DMS153 (cell line): Measurements from ENCODE around the gene RAX.
A peak's percentile ranks its signal among the peaks of the same experiment; 100 is the strongest.

Experiments
- DNase-seq: peaks from one replicate; lab custom pipeline; 2025; lab: John Stamatoyannopoulos, UW

RAX gene

DNA sequence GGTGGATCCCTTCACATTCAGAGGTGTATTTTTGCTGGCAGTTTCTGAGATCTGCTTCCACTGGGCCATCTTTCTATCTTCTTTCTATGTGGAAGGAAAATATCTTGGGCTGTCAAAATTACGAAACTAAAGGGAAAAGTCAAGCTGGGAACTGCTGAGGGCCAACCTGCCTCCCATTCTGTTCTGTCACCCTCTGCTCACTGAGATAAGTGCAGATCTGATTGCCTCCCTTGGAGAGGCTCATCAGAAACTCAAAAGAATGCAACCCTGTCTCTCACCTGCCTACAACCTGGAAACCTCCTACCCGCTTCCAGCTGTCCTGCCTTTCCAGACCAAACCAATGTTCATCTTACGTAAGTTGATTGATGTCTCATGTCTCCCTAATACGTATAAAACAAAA is 26.5 kb downstream of the RAX start:
- DNase-seq: no peak

DNA sequence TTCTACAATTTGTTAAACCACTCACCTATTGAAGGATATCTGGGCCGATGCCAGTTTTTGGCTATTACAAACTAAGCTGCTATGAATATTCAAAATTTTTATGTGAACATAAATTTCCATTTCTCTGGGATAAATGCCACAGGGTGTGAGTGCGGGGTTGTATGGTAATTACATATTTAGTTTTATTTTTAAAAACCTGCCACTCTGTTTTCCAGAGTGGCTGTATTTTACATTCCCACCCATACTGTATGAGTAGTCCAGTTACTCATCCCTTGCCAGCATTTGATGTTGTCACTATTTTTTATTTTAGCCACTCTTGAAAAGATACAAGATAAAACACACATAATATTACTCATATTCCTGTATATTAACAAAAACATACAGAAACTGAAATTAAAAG is 30.3 kb downstream of the RAX start:
- DNase-seq: no peak

- DNase-seq: no peak
These were observed 33.6 kb downstream of the RAX start for GRCh38 chr18:59239642-59240041.

DNA sequence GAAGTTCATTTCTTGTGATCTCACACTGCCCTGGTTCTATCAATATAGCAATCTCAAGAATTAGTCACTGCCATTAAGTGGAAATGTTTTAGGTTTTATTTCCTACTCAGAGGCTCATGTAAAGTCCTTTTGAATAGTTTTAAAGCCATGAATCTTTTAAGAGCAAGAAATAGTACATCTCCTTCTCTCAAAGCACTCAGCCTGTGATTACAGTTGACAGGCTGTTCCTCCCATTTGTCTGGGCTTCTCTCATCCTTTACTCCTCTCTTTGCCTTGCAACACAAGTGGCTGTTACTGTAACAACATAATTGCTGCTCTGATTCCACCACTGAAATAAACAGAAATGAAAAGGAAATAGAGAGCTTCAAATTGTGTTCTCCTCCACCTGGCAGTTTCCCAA is 34.9 kb downstream of the RAX start:
- DNase-seq: peak; percentile 70

DNA sequence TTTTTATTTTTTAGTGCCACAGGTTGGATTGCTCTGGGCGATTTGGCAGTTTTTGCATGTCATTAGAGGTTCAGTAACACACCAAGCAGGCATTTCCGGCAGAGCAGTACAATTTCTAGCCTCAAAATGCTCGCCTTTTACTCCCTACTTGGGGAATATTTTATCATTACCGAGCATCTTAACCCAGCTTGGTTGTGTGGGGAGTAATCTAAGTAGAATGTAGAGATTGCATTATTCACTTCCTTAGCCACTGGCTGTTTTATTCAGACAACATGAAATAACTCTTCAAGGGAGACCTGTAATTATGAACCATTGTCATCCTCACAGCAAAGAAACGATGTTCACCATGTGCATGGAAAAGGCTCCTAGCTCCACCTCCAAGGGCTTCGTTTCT is 40.2 kb downstream of the RAX start:
- DNase-seq: no peak

DNA sequence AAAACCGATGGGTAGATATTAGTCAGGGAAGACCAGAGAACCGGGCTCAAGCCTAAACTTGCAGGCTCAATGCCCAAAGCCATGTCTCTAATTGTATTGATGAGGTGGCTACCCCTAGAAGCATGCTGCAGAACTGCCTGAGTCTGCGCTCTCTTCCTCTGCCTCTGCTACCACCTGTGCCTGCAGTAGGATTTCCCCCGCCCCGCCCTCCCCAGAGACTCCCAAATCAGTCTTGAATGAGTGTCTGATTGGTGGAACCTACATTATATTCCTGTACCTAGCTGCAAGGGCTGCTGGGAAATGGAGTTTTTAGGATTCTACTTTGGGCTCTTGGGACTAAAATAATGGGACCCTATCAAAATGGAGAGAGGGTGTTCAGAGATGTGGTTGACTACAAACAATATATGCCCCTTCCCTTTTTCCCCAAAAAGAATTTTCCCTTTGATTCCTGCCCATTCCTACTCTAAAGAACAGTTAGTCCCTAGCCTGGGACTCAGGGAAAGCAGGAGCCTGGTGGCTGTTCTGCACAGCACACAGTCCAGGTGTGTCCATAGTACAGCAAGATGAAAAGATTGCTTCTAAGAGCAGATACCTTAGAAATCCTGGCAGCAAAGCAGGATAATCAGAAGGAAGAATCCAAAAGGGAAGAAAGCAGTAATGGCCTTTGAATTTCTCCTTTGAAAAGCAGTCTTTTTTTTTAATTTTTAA is 40.8 kb downstream of the RAX start:
- peak; percentile 84 for DNase-seq

DNA sequence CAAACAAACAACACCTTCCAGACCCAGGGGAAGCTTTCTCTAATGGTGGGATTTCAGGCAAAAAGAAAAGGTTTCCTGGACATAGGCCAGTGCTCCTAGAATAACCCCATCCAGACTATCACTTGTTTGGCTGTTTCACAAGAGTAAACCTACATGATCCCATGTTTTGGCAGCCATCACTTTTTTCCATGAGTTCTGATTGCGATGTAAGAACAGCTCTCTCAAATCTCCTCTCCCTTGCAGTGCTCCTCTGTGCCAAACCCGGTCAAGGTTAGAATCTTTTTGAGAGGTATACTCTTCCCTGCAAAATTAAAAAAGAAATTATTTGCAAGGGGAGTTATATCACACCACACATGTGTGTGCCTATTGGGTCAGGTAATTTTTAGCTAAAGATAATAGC is 41.4 kb downstream of the RAX start:
- no peak for DNase-seq

- DNase-seq: no peak
These were observed 42.1 kb downstream of the RAX start for GRCh38 chr18:59231114-59231513.

DNA sequence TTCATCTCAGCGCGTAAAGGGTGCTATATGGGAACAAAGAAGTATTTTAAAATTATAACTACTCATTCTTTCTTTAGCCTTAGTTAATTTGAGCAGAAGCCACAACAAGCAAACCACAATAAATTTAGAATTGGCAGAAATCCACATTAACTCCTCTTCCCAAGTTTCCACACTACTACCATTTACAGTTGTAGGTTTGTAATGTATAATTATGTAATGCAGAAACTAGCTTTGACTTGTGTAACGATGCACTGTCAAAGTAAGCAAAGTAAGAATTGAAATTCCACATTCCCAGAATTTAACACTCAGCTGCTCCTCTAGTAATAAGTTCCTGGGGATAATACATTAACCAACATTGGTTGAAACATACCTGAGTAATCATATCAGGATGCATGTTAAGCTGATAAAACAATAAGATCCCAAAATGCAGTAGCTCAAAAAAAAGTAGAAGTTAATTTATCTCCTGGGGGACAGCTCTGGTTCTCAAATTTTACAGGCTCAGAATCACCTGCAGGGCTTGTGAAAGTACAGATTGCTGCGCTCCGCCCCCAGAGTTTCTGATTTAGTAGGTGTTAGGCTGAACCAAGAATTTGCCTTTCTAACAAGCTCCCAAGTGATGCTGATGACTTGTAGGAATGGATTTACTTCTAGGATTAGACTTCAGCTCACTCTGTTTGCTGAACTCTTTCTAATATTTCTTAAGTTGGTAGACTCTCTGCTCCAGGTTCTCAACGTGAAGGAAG is 43.4 kb downstream of the RAX start:
- DNase-seq: no peak

- DNase-seq: no peak
These were observed 44.1 kb downstream of the RAX start for GRCh38 chr18:59229191-59229590.

DNA sequence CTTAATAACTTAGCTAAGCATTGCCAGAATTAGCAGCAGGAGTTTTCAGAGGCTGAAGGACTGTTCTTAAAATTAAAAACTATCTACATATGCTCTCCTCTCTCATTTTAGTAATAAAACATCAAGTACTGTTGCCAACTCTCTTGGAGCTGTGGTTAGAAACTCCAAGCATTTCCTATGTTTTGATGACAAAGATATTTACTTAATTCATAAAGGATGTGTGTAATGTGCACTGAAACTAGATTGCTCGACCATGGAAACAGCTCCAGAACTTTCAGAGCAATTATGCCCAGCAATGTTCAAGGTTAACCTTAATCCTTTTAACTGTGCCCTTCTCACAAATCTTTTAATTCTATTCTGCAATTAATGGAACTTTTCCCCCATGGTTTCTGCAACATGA is 44.9 kb downstream of the RAX start:
- DNase-seq: no peak

- no peak for DNase-seq
These were observed 50.9 kb downstream of the RAX start for GRCh38 chr18:59222341-59222740.

DNA sequence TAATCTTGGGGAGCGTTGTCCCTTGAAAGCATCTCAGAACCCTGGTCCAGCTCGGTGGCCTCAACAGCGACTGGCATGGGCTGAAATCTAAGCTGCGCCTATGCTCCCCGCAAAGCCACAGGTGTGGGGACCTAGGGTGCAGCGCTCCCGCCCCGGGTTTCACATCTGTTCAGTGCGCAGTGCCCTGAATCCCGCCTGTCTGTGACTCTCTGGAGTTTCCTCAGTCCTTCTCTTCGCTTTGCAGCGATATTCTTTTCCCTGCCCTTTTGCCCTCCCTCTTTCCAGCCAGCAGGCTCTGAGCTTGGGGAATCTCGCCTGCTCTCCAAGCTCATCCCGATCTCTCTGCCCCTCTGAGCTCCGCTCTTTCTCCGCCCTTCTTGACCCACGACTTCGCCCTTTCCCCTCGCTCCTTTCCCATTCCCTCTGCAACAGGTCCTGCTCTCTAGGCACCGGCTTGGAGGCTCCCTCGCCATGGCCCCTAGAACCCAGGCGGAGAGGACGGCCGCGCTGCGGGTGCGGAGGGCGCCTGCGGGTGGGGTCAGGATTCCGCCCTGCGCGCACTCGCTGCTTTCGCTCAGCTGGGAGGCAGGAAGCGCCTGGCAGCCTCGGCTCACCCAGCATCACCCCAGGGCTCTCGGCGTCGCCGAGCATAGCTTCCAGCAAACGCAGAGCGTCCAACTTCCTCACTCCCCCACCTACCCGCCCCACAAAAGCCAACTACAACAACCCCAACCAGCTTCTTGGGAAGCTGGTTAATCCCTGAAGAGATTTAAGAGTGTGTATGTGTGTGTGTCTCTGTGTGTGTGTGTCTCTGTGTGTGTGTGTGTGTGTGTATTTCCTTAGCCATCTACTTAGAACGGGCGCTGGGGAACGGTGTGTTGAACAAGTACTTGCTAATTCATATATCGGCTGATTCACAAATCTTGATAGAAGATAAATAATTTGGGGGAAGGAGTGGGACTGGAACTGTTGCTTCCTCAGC is 52.2 kb downstream of the RAX start:
- no peak for DNase-seq

- DNase-seq: no peak
These were observed 53.0 kb downstream of the RAX start for GRCh38 chr18:59220164-59220783.

- DNase-seq: no peak
These were observed 53.5 kb downstream of the RAX start, which contains the start of gene GRP for GRCh38 chr18:59219672-59220163. Gene GRP (plus strand): TSS chr18:59220158. CDS start chr18:59220266, 108 bp downstream.

DNA sequence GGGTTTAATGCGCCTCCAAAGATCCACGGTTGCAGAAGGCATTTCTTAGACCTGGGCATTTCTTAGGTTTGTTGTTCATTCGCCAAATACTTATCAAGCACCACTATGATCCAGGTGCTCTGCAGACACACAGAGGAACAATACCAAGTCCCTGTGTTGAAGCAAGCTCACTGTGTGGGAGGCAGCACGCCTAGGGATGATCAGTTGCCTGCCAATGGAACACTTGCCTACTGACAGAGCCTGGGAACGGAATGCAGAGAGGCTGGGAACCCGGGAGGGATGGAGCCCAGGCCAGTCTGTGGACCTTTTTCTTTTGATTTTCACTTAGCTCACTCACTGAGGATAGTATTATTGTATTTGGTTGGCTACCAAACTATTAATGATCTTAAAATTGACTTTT is 55.2 kb downstream of the RAX start:
- no peak for DNase-seq
